Mesendoderm (in vitro differentiated cells): ENCODE measurements around the gene MAD1L1.
A peak's percentile ranks its signal among the peaks of the same experiment; 100 is the strongest.

Experiments
- DNase-seq: peaks from one replicate; pipeline ENCODE4 v3.0.0; 2013
- H2AK5ac ChIP-seq: 2 replicates; pipeline ENCODE4 v1.6.1; 2013; ENCODE audit warnings: low read length, inconsistent platforms
- H2BK120ac ChIP-seq: 2 replicates; pipeline ENCODE4 v1.6.1; 2013; ENCODE audit warnings: low read depth, mild to moderate bottlenecking, low read length, moderate library complexity, mixed read lengths
- H2BK15ac ChIP-seq: replicated peaks from 2 replicates; pipeline ENCODE4 v1.6.1; 2013; ENCODE audit warnings: low read depth, mild to moderate bottlenecking, moderate library complexity
- H2BK5ac ChIP-seq: 2 replicates; pipeline ENCODE4 v1.6.1; 2013; ENCODE audit warnings: low read length, inconsistent platforms
- H3K18ac ChIP-seq: 2 replicates; pipeline ENCODE4 v1.6.1; 2013; ENCODE audit warnings: mild to moderate bottlenecking, low read length, mixed read lengths
- H3K23ac ChIP-seq: one replicate; pipeline ENCODE4 v1.6.1; 2013; ENCODE audit warnings: low read length
- H3K27ac ChIP-seq: 2 replicates; pipeline ENCODE4 v1.5.1; 2013; ENCODE audit warnings: low read depth, mild to moderate bottlenecking, inconsistent platforms, low read length, moderate library complexity
- H3K27me3 ChIP-seq: 2 replicates; pipeline ENCODE4 v1.6.1; 2013; ENCODE audit warnings: low read length, control low read depth, mild to moderate bottlenecking, inconsistent platforms; ENCODE audit not compliant: insufficient read depth, poor library complexity
- H3K36me3 ChIP-seq: 2 replicates; pipeline ENCODE4 v1.6.1; 2013; ENCODE audit warnings: low read length, inconsistent platforms; ENCODE audit not compliant: control insufficient read depth, insufficient read depth
- H3K4ac ChIP-seq: one replicate; pipeline ENCODE4 v1.6.1; 2013; ENCODE audit warnings: low read depth, mild to moderate bottlenecking, low read length, moderate library complexity
- H3K4me1 ChIP-seq: 2 replicates; pipeline ENCODE4 v1.6.1; 2013; ENCODE audit warnings: low read depth, low read length, inconsistent platforms; ENCODE audit not compliant: control insufficient read depth
- H3K4me2 ChIP-seq: 2 replicates; pipeline ENCODE4 v1.6.1; 2013; ENCODE audit warnings: low read length
- H3K4me3 ChIP-seq: 2 replicates; pipeline ENCODE4 v1.5.1; 2013; ENCODE audit warnings: mild to moderate bottlenecking, low read length
- H3K56ac ChIP-seq: one replicate; pipeline ENCODE4 v1.6.1; 2013; ENCODE audit warnings: low read length
- H3K79me1 ChIP-seq: 2 replicates; pipeline ENCODE4 v1.6.1; 2013; ENCODE audit warnings: low read length, inconsistent platforms
- H3K79me2 ChIP-seq: 2 replicates; pipeline ENCODE4 v1.6.1; 2013; ENCODE audit warnings: mild to moderate bottlenecking, low read length; ENCODE audit not compliant: control insufficient read depth, insufficient read depth
- H3K9ac ChIP-seq: 2 replicates; pipeline ENCODE4 v1.6.1; 2013; ENCODE audit warnings: low read length, inconsistent platforms
- H4K5ac ChIP-seq: one replicate; pipeline ENCODE4 v1.6.1; 2013; ENCODE audit warnings: low read length
- H4K8ac ChIP-seq: one replicate; pipeline ENCODE4 v1.6.1; 2013; ENCODE audit warnings: low read depth, mild to moderate bottlenecking, control low read depth, low read length, moderate library complexity
- WGBS: extraction: QIAGEN DNeasy Blood & Tissue Kit; methylation state at CpG from one replicate; pipeline ENCODE4 v1.1.7; 2013; ENCODE audit warnings: low lambda C conversion rate, missing lambda C conversion rate; ENCODE audit not compliant: insufficient coverage; ENCODE audit errors: extremely low coverage; 5-methylcytosine and 5-hydroxymethylcytosine counted together

Gene MAD1L1

GRCh38 chr7:2116989-2117591 is 115.7 kb downstream of the MAD1L1 start:
- Histone ChIP-seq H3K79me2 (no peaks in the 10 kb centered on the region), H3K23ac (no peak overlapping the region)
- no CpG with 5 or more reads among the region's 11 CpGs for WGBS

GRCh38 chr7:2116448-2116810 is 116.3 kb downstream of the MAD1L1 start:
- Histone ChIP-seq H3K79me1 (no peaks in the 10 kb centered on the region), H3K27ac (no peak overlapping the region), H3K9ac (no peak overlapping the region), H3K4me3 (no peak overlapping the region), H3K27me3 (no peaks in the 10 kb centered on the region), H4K5ac (no peak overlapping the region), H3K36me3 (no peaks in the 10 kb centered on the region), H3K4me1 (no peaks in the 10 kb centered on the region), H4K8ac (no peak overlapping the region), H2BK5ac (no peak overlapping the region), H3K79me2 (no peaks in the 10 kb centered on the region), H3K56ac (no peak overlapping the region), H3K4ac (no peak overlapping the region), H3K4me2 (no peak overlapping the region), H3K23ac (peak overlapping the region; percentile 45), H2BK120ac (no peak overlapping the region), H3K18ac (no peak overlapping the region), H2BK15ac (no peak overlapping the region), H2AK5ac (no peak overlapping the region)
- no peak for DNase-seq
- WGBS = no CpG with 5 or more reads among the region's 9 CpGs

More at GRCh38 chr7:2116989-2117591, 115.7 kb downstream of the MAD1L1 start:
- Histone ChIP-seq H4K8ac (no peak overlapping the region), H2BK15ac (no peak overlapping the region), H3K27ac (no peak overlapping the region), H3K4ac (no peak overlapping the region), H3K56ac (no peak overlapping the region), H3K9ac (no peak overlapping the region), H3K4me1 (no peaks in the 10 kb centered on the region), H3K79me1 (no peaks in the 10 kb centered on the region), H3K36me3 (no peaks in the 10 kb centered on the region), H3K4me2 (no peak overlapping the region), H3K27me3 (no peaks in the 10 kb centered on the region), H3K4me3 (no peak overlapping the region), H2AK5ac (no peak overlapping the region), H2BK120ac (no peak overlapping the region), H2BK5ac (no peak overlapping the region), H3K18ac (no peak overlapping the region), H4K5ac (no peak overlapping the region)
- no peak for DNase-seq

DNA sequence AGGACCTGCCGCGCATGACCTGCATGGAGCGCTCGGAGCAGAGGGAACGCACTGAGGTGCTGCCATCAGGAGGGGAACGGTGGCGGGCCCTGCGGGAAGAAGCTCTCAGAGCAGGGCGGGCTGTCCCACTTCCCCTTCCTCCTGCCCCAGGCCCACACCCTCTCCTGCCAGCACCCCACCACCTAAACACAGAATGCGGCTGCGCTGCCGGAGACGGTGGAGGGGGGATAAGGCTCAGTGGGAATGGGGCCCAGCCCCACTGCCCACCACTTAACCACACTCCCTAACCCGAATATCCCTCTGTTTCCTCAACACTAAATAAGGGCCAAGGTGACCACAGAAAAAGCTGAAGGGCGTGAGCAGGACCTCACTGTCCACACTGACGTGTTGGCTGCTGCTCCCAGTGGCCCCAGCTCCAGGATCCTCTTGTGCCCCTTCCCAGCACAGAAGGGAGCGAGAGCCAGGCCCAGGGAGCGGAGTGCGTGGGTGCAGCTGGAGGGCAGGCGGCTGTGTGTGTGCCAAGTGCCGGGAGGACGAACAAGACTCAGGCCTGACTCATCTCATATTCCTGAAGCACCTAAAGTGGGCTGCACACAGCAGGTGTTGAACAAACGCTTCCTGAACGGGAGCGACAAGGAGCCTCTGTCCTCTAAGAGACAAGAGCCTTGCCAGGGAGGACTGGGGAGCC is 116.8 kb downstream of the MAD1L1 start:
- Histone ChIP-seq H3K27me3 (no peaks in the 10 kb centered on the region), H3K4me2 (no peak overlapping the region), H2BK5ac (no peak overlapping the region), H3K18ac (no peak overlapping the region), H4K5ac (no peak overlapping the region), H4K8ac (no peak overlapping the region), H3K56ac (no peak overlapping the region), H3K4me1 (no peaks in the 10 kb centered on the region), H3K79me2 (no peaks in the 10 kb centered on the region), H3K9ac (no peak overlapping the region), H3K79me1 (no peaks in the 10 kb centered on the region), H3K36me3 (no peaks in the 10 kb centered on the region), H3K23ac (no peak overlapping the region), H2BK15ac (no peak overlapping the region), H3K4ac (no peak overlapping the region), H3K27ac (no peak overlapping the region), H2BK120ac (no peak overlapping the region), H2AK5ac (no peak overlapping the region), H3K4me3 (no peak overlapping the region)
- WGBS = no CpG with 5 or more reads among the region's 25 CpGs
- DNase-seq = no peak

- no peak overlapping the region for H3K18ac ChIP-seq
- H2BK15ac ChIP-seq = no peak overlapping the region
- H3K36me3 ChIP-seq = no peaks in the 10 kb centered on the region
- H4K8ac ChIP-seq = no peak overlapping the region
- H2BK5ac ChIP-seq = no peak overlapping the region
- H3K79me2 ChIP-seq = no peaks in the 10 kb centered on the region
- H2AK5ac ChIP-seq = no peak overlapping the region
- no peaks in the 10 kb centered on the region for H3K27me3 ChIP-seq
- H3K56ac ChIP-seq = no peak overlapping the region
- DNase-seq = no peak
- H3K4me1 ChIP-seq = no peaks in the 10 kb centered on the region
- no CpG with 5 or more reads among the region's 49 CpGs for WGBS
- H3K27ac ChIP-seq = no peak overlapping the region
- no peak overlapping the region for H3K9ac ChIP-seq
- no peak overlapping the region for H3K4ac ChIP-seq
- peaks cover 2% of the 10 kb centered on the region for H3K79me1 ChIP-seq
- H3K4me3 ChIP-seq = no peak overlapping the region
- no peak overlapping the region for H3K23ac ChIP-seq
- no peak overlapping the region for H2BK120ac ChIP-seq
- H3K4me2 ChIP-seq = no peak overlapping the region
- no peak overlapping the region for H4K5ac ChIP-seq
Measured at GRCh38 chr7:2114926-2115759, 117.6 kb downstream of the MAD1L1 start.

DNA sequence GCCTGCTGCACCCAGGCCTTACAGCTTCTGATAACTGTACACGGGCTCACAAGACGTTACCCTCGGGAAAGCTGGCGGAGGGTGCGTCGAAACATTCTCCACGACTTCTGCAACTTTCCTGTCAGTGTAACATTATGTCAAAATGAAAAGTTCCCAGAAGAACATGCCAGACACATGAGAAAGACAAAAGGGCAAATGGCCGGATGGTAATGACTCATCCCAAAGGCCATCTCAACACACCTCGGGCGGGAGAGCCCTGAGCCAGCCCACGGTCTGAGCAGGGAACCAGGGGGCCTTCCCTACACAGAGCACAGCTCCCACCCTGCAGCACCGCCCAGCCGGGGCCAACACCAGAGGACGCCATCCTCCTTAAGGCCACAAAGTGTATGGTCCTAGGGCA is 118.7 kb downstream of the MAD1L1 start:
- no peak overlapping the region for H3K4ac ChIP-seq
- H3K4me3 ChIP-seq = no peak overlapping the region
- no peak overlapping the region for H3K56ac ChIP-seq
- no peak overlapping the region for H2BK120ac ChIP-seq
- H3K36me3 ChIP-seq = no peaks in the 10 kb centered on the region
- no peaks in the 10 kb centered on the region for H3K79me2 ChIP-seq
- no peak overlapping the region for H3K9ac ChIP-seq
- no peak overlapping the region for H4K5ac ChIP-seq
- H3K79me1 ChIP-seq = peaks cover 2% of the 10 kb centered on the region
- H3K27me3 ChIP-seq = no peaks in the 10 kb centered on the region
- H2AK5ac ChIP-seq = no peak overlapping the region
- H2BK5ac ChIP-seq = no peak overlapping the region
- no peak overlapping the region for H3K23ac ChIP-seq
- H2BK15ac ChIP-seq = no peak overlapping the region
- no peak for DNase-seq
- no peak overlapping the region for H4K8ac ChIP-seq
- no CpG with 5 or more reads among the region's 14 CpGs for WGBS
- no peak overlapping the region for H3K18ac ChIP-seq
- no peak overlapping the region for H3K27ac ChIP-seq
- no peaks in the 10 kb centered on the region for H3K4me1 ChIP-seq
- no peak overlapping the region for H3K4me2 ChIP-seq
